Bronchial epithelial cell (primary cell): ENCODE measurements around the gene PHF24. TPM values are rescaled to one million over a fixed set of nuclear protein-coding genes. Genes with fewer than 3 reads are reported as not detected.

ENCODE experiments used
- DNase-seq: peaks from one replicate; pipeline ENCODE4 v3.0.0-alpha.2; 2010; ENCODE audit warnings: low read depth
- FAIRE-seq: peaks from 2 replicates; lab custom pipeline; 2011; peaks lifted over from hg19 to GRCh38; lab: Jason Lieb, UNC
- H3K27me3 ChIP-seq: 2 replicates; pipeline ENCODE4 v1.5.1; 2011; ENCODE audit warnings: low read length; ENCODE audit not compliant: control insufficient read depth, insufficient read depth
- H3K36me3 ChIP-seq: 2 replicates; pipeline ENCODE4 v1.5.1; 2011; ENCODE audit warnings: low read length; ENCODE audit not compliant: control insufficient read depth, insufficient read depth
- H3K4me3 ChIP-seq: 2 replicates; pipeline ENCODE4 v1.5.1; 2011; ENCODE audit warnings: mild to moderate bottlenecking, low read depth, low read length, control low read depth
- CTCF ChIP-seq: IDR thresholded peaks from 2 replicates; pipeline ENCODE4 v1.5.1; 2011; ENCODE audit warnings: mild to moderate bottlenecking, moderate library complexity, low read length, control low read depth, inconsistent platforms; ENCODE audit not compliant: insufficient read depth, severe bottlenecking
- total RNA-seq: library from RNA; depleted of rRNA; stranded (reverse); fragments of >200 nt; gene quantifications from 2 replicates; pipeline ENCODE4 v1.2.1, GENCODE V29; 2014

PHF24 gene
- total RNA-seq, 1 donor from 2014 or later = 0.26 TPM

- FAIRE-seq = no peak
- DNase-seq = no peak
- no peak for TF ChIP-seq CTCF
Observed at GRCh38 chr9:34997379-34997781, 39.3 kb downstream of the PHF24 start.

GRCh38 chr9:34998266-34998665 lies 40.2 kb downstream of the PHF24 start:
- no peak for FAIRE-seq
- no peak overlapping the region for H3K4me3 ChIP-seq

More at GRCh38 chr9:34997379-34997781, 39.3 kb downstream of the PHF24 start:
- no peak overlapping the region for H3K4me3 ChIP-seq
- peaks cover 9% of the 10 kb centered on the region for H3K36me3 ChIP-seq
- H3K27me3 ChIP-seq = no peaks in the 10 kb centered on the region

GRCh38 chr9:34999576-34999975 lies 41.5 kb downstream of the PHF24 start:
- DNase-seq = no peak
- TF ChIP-seq CTCF = no peak
- no peak for FAIRE-seq
- peaks cover 9% of the 10 kb centered on the region for H3K36me3 ChIP-seq
- no peak overlapping the region for H3K4me3 ChIP-seq
- H3K27me3 ChIP-seq = no peaks in the 10 kb centered on the region

More at GRCh38 chr9:34998266-34998665, 40.2 kb downstream of the PHF24 start:
- TF ChIP-seq CTCF = no peak
- Histone ChIP-seq H3K27me3 (no peaks in the 10 kb centered on the region), H3K36me3 (peaks cover 9% of the 10 kb centered on the region)
- no peak for DNase-seq

- FAIRE-seq = no peak
- TF ChIP-seq CTCF = no peak
- no peak overlapping the region for H3K4me3 ChIP-seq
- no peaks in the 10 kb centered on the region for H3K27me3 ChIP-seq
- peaks cover 9% of the 10 kb centered on the region for H3K36me3 ChIP-seq
- peak; percentile 83 for DNase-seq
Observed at GRCh38 chr9:35000535-35001284, 42.6 kb downstream of the PHF24 start.

- no peak for FAIRE-seq
- H3K4me3 ChIP-seq = no peak overlapping the region
- no peak for DNase-seq
Observed at GRCh38 chr9:35001285-35001677, 43.2 kb downstream of the PHF24 start.

More at GRCh38 chr9:35001285-35001677, 43.2 kb downstream of the PHF24 start:
- Histone ChIP-seq H3K36me3 (peaks cover 8% of the 10 kb centered on the region), H3K27me3 (no peaks in the 10 kb centered on the region)
- TF ChIP-seq CTCF = no peak
